Stimulated activated CD4-positive, alpha-beta T cell treated with anti-CD3 and anti-CD28 coated beads, TNF-alpha, amount 100 ng/mL, for 48 hours (primary cell): ENCODE measurements around the gene TCEA2.
A peak's percentile ranks its signal among the peaks of the same experiment; 100 is the strongest.
"Not testable (repeated sequence)": the region's sequence is repeated elsewhere in the genome, so short reads cannot be mapped to it uniquely, and the experiment has no call there.

Source experiments
- DNase-seq, 3 donors: peaks; one replicate each; pipeline ENCODE4 v3.0.0-alpha.2; 2020; ENCODE audit warnings: low read depth in 3 of 3

Gene TCEA2

DNA sequence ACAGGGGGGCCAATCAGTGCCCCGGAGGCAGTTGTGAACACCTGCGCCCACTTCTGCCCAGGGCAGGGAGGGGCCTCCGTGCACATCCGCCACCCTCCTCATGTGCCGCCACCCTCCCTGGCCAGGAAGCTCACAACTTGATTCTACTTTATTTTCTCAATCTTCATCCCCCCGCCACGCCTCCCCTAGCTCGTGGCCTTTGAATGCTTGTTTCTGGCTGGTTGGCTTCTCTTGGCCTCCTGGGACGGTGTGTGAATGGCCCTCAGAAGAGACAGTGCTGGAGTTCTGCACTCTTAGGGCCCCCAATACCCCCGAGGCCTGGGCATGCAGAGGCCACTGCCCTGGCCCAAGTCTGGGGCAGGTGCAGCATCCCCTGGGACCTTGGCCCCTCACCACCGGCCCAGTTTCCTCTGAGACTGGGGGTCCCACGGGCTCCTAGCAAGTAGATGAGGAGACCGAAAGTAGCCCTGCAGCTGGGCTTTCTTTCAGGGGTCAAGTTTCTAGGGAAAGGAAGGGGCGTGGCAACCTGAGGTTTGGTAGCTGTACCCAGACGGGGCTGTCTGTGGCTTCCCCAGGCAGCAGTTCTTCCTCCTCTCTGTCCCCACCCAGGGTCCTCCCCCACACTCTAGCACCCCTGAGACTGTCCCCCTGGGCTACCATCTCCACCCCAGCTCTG lies 15.0 kb downstream of the TCEA2 start:
- DNase-seq: no peak

DNA sequence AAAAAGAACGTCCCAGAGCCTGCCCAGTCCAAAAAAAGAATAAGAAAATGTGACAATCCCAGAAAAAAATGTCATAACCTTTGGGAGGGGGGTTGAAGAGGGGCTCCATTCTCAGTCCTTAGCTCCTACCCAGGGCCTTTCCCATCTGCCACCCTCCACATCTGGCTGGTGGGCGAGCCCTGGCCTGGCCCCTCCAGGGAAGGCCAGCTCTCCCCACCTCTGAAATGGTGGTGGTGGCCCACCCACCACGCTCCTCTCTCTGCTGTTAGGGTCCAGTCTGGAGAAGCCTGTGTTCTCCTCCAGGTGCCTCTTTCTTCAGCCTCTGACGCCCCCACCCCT lies 15.9 kb downstream of the TCEA2 start:
- DNase-seq: no peak

DNA sequence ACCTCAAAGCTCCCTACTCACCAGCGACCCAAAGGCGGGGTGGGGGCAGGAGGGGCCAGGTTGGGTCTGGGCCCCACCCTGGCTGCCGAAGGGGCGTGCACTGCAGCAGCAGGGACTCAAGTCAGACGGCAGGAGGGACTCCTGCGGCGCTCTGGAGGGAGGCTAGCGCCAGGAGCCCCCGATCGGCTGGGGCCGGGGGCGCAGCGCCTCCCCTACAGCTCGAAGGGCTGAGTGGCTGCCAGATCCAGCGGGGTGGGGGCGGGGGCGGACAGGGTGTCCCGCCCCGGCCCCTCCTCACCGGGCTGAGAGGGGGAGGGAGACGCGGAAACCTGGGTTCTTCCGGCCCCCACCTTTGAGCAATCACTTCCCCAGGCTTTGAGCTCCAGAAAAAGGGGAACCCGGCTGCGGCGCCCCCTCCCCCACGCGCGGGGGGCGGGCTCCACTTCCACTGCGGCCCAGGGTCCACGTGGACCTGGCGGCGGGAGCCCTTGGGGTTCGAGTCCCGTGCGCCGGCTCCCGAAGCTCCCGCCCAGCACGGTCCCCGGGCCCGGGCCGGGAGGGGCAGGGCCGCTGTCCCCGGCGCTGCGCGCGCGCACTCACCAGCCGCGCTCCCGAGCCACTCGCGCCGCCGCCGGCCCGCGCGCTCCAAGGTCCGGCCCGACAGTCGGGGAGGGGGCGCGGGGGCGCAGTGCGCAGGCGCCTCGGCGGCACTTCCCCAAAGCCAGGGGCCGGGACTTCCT lies 16.4 kb downstream of the TCEA2 start, which contains the start of gene RGS19:
TSS of gene RGS19 (minus strand) at position 246 of the 740 bp plus-strand sequence. CDS start 2,632 bp downstream, outside the sequence.
- no peak for DNase-seq

DNA sequence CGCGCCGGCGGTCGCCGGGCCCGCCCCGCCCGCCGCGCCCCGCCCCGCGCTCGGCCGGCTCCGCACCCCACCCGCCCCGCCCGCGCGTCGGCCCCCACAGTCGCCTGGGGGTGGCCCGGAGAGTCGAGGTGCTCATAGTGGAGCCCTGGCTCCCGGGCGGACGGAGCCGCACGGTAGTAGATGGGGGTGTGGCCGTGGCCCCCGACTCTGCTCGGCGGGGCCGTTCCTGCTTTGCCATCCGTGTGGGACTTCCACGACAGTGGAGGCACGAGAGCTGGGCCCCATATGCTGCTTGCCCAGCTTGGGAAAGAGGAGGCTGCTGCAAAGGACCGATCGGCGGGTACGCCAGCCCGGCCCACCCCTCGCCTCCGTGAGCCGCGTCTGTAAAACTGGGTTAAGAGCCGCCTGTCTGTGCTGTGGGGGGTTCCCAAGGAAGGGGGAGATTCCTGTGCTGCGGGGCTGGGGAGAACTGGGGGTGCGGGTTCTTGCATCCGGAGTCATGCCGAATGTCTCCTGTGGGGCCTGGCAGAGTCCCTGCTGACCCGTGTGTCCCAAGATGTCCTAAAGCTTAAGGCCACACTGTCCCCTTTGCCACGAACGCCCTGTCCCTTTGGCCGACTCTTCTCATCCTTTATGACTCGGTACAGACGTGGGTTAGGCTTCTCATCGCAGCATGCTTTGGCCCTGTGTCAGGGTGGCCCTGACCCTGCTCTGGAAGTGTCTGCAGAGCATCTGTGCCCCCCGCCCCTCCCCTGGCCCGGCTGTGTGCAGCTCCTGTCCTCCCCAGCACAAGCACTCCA lies 17.2 kb downstream of the TCEA2 start, which contains the start of gene OPRL1:
TSS of gene OPRL1 (plus strand) at position 70 of the 800 bp plus-strand sequence. CDS start 12,639 bp downstream, outside the sequence.
- DNase-seq: no peak

DNA sequence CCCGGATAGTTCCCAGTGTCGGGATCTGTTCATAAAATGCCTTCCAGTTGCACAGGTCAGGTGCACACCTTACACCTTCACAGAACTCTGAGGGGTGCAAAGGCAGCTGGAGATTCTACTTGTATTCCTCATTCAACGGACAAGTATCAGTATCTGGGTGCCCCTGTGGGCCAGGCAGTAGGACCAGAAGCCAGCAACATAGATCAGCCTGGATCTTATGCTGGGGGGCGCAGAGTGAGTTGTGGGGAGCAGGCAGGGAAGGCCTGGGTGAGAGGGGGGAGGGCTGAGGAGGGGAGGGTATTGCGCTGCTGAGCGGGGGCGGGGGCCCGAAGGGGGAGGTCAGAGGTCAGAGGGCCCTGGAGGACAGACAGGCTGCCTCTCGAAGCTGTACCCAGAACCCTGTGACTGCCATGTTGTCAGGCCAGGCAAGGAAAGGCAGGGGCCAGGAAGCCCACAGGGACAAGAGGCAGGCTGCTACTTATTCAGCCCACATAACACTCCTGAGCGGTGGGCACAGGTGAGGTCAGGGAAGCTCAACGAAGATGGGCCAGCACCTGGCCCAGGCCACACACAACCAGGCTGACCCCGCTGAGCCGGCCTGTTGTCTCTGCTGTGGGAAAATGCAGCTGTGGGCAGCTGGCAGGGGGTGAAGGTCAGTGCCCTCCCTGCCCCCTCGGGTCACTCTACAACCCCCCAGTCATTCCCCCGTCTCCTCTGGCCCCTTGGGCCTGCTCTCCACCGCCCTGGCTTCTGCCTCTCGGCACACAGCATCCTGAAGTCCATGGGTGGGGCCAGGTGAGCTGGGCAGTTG lies 18.0 kb downstream of the TCEA2 start:
- no peak for DNase-seq

DNA sequence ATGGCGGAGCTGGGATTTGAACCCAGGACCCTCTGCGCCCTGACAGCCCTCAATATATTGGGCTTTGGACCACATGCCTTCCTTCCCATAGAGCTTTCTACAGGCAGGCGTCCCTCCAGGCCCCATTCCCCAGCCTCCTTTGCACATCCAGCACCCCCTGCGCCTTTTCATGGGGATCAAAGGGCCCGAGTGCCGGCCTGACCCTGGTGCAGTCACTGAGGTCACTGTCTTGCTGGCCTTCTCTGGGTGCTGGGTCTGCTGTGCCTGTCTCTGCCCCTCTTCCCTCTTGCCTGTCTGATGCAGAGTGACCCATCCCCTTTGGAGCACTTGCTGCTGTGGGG lies 18.6 kb downstream of the TCEA2 start:
- no peak for DNase-seq

DNA sequence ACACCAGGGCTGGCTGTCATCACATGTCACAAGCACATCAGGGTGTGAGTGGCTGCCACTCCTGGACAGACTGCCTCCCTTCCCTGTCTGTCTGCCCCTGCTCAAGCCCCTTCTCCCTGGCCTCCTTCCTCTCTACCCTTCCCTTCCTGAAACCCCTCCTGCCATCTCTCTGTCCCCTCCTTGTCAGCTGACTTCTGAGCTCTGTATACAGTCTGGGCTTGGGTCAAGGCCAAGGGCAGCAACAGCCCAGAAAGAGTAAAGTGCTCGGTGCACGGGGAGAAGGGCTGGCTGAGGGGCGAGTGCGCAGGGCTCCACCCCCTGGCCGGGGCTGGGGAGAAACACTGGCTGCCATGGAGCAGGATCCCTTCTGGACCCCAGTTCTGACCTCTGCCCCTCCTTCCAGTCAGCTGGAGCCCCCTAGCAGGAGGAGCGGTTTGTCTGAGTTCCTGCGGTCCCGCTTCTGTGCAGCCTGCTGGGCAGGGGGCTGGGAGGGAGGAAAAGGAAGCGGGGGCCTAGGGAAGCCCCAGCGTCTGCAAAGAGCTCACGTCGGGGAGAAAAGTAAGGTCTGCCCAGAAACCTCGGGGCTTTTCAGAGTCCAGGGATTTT lies 19.2 kb downstream of the TCEA2 start:
- no peak for DNase-seq

DNA sequence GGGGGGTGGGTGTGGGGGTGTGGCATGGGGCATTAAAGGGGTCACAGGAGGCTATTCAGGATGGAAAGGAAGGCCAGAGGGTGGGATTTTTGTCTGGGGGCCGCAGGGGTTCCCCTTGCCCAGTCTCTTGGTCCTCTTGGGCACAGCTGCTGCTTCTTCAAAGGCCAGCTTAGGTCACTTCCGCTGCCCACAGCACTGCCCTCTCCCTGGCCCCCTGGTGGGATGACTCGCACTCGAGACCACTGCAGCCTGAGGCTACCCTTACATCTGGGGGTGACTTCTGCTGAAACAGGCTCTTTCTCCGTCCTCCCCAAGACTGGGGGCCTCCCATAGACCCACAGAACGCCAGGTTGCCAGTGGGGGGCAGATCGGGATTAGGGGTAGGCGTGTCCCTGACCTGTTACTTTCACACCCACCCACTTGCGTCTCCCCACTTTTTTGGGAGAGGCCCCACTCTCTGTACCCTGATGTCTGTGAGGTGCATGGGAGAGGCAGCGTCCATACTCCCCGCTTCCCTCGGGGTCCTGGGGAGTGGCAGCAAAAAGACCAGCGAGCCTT lies 19.9 kb downstream of the TCEA2 start:
- DNase-seq: no peak

DNA sequence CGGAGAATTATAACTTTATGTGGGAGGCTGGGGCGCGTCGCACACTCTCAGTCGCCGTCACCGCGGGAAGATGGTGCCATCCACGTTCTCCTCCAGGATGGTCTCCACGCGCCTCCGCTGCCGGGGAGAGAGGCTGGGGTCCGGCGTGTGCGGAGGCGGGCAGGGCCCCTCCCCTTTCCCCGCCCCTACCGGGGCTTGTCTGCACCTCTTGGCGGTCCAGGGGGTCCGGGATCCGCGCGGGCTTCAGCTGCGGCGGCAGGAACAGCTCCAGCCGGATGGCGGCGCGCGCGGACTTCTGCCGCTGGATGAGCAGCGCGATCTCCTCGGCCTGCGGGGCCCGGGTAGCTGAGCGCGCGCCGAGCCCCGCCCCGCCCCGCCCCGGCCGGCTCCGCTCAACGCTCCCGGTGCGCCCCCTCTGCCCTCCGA lies 20.4 kb downstream of the TCEA2 start:
- peak in 2 of 3 donors; percentile 43 to 74 for DNase-seq

DNA sequence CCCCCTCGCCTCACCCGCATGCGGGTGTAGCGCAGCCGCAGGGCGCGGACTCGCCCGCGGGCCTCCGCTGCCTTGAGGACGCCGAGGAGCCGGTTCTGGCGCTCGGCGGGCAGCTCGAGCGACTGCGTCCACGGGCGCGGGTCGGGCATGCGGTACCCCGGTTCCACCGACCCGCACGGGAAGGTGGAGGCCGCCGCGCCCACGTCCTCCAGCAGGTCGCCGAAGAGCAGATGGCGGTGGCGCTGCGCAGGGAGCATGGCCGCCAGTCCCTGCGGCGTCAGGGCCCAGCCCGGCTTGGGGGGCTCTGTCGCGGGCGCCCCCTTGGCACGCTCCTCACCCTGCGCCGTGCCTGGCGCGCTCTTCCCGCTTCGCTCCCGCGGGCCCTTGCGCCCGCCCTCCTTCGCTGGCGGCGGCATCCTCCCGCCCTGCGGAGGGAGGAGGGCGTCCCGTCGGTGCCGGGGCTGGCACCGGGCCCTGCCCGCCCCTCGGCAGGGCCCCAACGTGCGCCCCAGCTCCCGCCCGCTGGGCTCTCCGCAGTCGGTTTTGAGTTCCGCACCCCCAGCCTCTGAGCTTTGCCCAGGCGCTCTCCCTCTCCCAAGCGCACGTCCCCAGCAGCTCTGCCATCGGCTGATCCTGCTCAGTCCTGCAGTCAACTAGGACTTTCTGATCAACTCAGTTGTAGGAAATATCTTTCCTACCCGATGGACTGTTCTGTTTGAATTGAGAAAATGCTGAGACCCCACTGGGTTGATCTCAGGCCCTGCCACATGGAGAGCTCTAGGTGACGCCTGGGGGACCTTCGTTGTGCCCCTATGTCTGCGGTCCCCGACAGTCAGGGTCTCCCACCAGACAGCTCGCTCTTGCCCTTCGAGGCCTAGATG lies 21.0 kb downstream of the TCEA2 start, which contains the start of gene LKAAEAR1:
TSS of gene LKAAEAR1 (minus strand) at position 595 of the 881 bp plus-strand sequence. CDS start at position 416, 179 bp downstream.
- no peak for DNase-seq

DNA sequence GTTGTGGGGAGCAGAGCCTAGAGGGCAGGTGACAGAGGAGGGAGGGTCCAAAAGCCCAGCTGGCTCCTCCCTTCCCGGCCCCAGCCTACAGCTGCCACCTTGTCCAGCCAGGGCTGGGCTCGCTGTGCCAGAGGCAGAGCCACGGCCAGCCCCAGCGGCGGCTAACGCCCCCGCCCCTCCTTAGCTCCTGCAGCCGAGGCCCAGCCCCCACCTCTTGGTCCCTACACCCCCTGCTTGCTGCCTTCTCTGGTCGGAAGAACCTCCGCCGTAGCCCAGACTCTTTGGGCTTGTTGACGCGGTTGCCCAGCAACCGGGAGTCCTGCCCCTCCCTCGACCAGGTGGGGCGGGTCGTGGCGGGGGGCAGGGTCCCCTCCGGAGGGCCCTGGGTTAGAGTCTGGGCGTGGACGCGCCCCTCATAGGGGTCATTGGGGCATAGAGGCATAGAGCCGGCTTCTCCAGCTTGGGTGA lies 21.7 kb downstream of the TCEA2 start:
- no peak for DNase-seq

DNA sequence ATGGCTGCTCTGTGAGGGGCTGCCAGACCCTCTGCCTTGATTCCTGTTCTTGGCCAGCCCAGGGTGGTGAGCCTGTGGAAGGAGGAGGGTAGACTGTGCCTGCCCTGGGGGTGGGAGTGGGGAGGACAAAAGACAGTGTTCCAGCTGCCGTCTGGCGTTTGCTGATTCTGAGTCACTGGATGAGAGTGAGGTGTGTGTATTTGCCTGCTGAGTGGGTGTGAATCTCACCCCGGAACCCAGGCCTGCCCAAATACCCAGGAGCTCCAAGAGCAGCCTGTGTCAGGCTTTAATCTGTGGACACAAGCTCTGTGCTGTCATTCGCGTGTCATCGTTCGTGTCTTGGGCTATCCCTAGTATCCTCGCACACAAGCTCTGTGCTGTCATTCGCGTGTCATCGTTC lies 23.8 kb downstream of the TCEA2 start:
- no peak for DNase-seq

DNA sequence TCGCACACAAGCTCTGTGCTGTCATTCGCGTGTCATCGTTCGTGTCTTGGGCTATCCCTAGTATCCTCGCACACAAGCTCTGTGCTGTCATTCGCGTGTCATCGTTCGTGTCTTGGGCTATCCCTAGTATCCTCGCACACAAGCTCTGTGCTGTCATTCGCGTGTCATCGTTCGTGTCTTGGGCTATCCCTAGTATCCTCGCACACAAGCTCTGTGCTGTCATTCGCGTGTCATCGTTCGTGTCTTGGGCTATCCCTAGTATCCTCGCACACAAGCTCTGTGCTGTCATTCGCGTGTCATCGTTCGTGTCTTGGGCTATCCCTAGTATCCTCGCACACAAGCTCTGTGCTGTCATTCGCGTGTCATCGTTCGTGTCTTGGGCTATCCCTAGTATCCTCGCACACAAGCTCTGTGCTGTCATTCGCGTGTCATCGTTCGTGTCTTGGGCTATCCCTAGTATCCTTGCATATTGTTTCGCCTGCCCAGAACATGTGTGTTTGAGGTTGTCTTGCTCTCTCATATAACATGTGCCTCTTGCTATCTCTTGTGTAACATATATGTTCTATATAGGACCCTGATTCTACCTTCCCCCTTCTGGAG lies 24.3 kb downstream of the TCEA2 start:
- not testable (repeated sequence) for DNase-seq

DNA sequence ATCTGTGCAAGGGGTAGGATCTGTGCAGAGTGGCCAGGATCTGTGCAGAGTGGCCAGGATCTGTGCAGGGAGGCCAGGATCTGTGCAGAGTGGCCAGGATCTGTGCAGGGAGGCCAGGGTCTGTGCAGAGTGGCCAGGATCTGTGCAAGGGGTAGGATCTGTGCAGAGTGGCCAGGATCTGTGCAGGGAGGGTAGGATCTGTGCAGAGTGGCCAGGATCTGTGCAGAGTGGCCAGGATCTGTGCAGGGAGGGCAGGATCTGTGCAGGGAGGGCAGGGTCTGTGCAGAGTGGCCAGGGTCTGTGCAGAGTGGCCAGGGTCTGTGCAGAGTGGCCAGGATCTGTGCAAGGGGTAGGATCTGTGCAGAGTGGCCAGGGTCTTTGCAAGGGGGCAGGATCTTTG lies 25.6 kb downstream of the TCEA2 start:
- not testable (repeated sequence) for DNase-seq

DNA sequence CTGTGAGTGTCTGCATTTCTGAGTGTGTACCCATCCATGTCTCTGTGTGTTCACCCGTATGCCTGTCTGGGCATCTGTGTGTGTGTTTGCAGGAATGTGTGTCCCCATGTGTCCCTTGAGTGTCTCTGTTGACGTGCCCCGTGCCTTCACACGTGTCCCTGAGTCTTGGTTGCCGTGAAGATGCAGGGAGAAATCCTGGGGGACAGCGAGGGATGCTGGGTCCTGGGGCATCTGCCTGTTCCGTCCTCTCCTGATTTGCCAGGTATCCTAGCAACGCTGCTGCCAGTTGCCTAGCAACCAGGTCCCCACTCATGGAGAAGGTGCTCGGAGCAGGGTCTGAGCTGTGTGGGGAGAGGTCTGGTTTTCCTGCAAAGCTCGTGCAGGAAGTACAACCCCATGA lies 27.2 kb downstream of the TCEA2 start:
- no peak for DNase-seq

DNA sequence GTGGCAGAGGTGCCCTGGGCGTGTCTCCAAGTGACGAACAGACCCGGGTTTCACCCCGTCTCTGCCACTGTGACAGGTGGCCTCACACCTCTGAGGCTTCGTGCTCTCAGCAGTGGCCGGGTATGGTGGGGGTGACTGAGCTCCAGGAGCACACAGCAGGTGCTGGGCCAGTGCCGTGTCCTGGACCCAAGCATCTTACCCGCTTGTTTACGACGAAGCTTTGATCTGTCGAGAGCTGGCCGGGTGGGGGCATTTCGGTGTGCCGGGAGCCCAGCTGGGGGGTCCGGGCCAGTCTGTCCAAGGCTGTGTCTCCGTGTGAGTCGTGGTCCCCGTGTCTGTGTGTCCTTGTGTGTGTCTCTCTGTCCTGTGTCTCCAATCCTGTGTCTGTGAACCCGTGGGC lies 28.3 kb downstream of the TCEA2 start:
- DNase-seq: no peak

DNA sequence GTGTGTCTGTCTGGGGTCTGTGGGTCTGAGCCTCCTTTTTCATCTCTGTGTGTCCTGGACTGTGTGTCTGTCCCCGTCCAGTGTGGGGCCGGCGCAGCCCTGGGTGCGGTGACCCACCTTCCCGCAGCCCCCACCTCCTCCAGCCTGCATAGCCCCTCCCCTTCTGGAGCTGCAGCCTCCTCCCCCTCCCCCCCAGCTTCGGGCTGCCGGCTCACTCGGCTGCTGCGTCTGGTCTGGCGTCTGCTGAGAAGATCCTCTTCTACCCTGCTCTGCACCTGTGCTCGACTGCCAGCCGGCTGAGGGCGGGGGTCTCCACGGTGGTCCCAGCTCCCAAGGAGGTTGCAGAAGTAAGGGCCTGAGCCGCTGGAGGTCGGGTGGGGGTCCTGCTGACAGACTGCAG lies 28.8 kb downstream of the TCEA2 start:
- DNase-seq: no peak

DNA sequence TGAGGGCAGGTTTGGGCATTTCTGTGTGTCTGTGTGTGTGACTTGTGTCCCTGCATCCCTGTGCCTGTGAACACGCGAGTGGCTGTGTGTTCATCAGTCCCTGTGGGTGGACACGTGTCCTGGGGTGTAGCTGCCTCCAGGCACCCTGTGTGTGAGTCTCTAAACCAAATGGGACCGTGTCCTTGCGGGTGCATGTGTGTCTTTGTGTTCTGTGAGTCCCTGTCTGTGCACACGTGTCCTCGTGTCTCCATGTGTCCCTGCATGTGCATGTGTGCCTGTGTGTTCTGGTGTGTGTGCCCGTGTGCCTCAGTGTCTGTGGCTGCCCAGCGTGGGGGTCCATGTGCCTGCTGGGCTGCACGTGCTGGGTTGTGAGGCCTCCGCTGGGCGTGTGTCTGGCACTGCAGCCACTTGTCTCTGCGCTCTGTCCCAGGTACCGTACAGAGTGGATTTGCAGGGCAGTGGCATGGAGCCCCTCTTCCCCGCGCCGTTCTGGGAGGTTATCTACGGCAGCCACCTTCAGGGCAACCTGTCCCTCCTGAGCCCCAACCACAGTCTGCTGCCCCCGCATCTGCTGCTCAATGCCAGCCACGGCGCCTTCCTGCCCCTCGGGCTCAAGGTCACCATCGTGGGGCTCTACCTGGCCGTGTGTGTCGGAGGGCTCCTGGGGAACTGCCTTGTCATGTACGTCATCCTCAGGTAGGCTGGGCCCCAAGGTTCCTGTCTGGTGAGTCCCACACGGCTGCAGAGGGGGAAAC lies 29.4 kb downstream of the TCEA2 start:
- DNase-seq: no peak
